Pancreas (tissue), 10 donors: Measurements from ENCODE around the gene ARHGEF38. TPM values are rescaled to one million over a fixed set of nuclear protein-coding genes. Genes with fewer than 3 reads are reported as not detected.

Experiments used
- ATAC-seq, 4 donors: fragments of 200-7000 bp; cut with Tn5 transposase; one replicate each; pipeline versions ENCODE4 v1.8.0 to v1.9.1; 2020; ENCODE audit warnings: mild to moderate bottlenecking in 4 of 4, moderate library complexity in 4 of 4
- DNase-seq, 6 donors: peaks; one replicate each; pipeline ENCODE4 v3.0.0-alpha.2; 2020
- FAIRE-seq: peaks from 2 replicates; lab custom pipeline; 2012; peaks lifted over from hg19 to GRCh38; lab: Jason Lieb, UNC
- H3K27ac ChIP-seq, 4 donors: fragments of 200-600 bp; sonication (generic); 1 replicate in 3 of 4; 2 replicates in 1 of 4; pipeline versions ENCODE4 v1.5.0 to v1.8.0; 2020
- H3K27me3 ChIP-seq, 4 donors: fragments of 200-600 bp; one replicate each; pipeline ENCODE4 v1.8.0; 2021
- H3K36me3 ChIP-seq, 3 donors: fragments of 200-600 bp; sonication (generic) in 1 of 3; one replicate each; pipeline versions ENCODE4 v1.5.0 to v1.8.0; 2020 to 2021
- H3K4me1 ChIP-seq, 3 donors: fragments of 200-600 bp; one replicate each; pipeline ENCODE4 v1.8.0; 2021
- H3K4me3 ChIP-seq, 4 donors: fragments of 200-600 bp; sonication (generic) in 2 of 4; one replicate each; pipeline versions ENCODE4 v1.5.0 to v1.8.0; 2020 to 2021
- H3K9me3 ChIP-seq, 4 donors: fragments of 200-600 bp; one replicate each; pipeline ENCODE4 v1.8.0; 2021
- CTCF ChIP-seq, 4 donors: fragments of 200-600 bp; sonication (generic) in 3 of 4; IDR thresholded peaks; one replicate each; pipeline versions ENCODE4 v1.5.0 to v1.8.0; 2021; ENCODE audit warnings: antibody characterized with exemption in 4 of 4
- WGBS, 2 donors: extraction: QIAGEN DNeasy Blood & Tissue Kit; methylation state at CpG; one replicate each; pipeline ENCODE4 v1.1.7; 2013; 5-methylcytosine and 5-hydroxymethylcytosine counted together
- intact Hi-C, 3 donors: fragments of 100-400 bp; cut with DNase I; formaldehyde crosslinking; loops; one replicate each; pipeline versions ENCODE4 v1.11.1 to v1.14.2; 2022
- polyA plus RNA-seq, 2 donors: library from polyadenylated mRNA; stranded (reverse); fragments of 200-250 nt; gene quantifications; one replicate each; pipeline ENCODE4 v1.2.3, GENCODE V29; 2013
- total RNA-seq, 6 donors: library from RNA; stranded (reverse); fragmentation: NEBNext Ultra II Directional in 4 of 6; extraction: Animal tissue kit (Norgen Biotek cat#: 25700) in 4 of 6; gene quantifications; one replicate each; pipeline versions ENCODE4 v1.2.1 to v1.2.4, GENCODE V29; 2021 to 2023
- donor health status: healthy with polysubstance abuse.
- donor health status: DM: no; HTN: no; CAD: no; lungs with moderate emphysema.
- donor health status: DM: no; HTN: no; CAD: no.
- donor health status: control.
- donor health status: control.
- donor health status: Bipolar disorder and iron deficiency.
- donor health status: DM: yes; HTN: yes; CAD: no.
- donor health status: DM: no; HTN: no; CAD: no.
- donor health status: DM: no; HTN: no; CAD: no.
- donor health status: DM: yes; HTN: yes; CAD: no.

Gene ARHGEF38
- total and polyA plus RNA-seq, 8 donors, result 5.0 to 19.2 (median 8.2) TPM

DNA sequence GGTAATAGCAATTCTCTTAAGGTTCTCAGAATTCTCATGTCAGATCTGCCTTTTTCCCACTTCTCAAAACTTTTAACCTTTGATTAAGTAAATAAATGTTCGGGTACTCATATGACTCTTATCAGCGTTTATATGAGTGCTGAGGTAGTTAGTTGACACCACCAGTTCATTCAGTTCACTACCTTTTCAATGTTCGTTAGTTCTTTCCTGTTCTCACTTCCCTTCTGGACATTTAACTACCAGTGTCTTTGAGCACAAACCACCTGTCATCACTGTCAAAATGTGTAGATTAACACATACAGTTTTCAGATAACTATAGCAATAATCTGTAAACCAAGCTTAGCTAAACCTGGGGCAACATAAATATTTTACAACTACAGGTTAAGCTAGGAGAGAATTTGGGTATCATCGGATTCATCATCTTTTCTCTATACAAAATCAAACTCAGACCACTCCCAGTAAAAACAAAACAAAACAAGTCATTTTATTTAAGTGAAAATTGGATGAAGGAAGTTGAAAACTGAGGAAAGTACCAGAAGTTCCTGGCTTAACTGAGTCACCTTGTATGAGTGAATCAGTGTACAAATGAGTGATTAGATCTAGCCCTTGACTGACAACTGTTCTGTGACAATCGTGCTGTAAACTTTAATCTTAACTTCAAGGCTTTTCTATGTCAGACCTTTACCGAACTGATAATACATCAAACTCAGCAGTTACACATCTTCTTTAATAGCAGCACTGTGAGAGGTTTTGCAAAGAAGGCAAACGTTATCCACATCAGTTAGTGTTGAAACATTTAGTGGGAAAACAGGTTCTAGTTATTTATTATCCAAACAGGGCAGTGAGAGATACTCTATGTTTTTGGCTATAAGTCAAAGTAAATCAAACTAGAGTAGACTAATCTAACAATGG, 41.9 kb downstream of the ARHGEF38 start:
- FAIRE-seq (no peak), ATAC-seq (peak; percentile 92 to 97 (median 94))

DNA sequence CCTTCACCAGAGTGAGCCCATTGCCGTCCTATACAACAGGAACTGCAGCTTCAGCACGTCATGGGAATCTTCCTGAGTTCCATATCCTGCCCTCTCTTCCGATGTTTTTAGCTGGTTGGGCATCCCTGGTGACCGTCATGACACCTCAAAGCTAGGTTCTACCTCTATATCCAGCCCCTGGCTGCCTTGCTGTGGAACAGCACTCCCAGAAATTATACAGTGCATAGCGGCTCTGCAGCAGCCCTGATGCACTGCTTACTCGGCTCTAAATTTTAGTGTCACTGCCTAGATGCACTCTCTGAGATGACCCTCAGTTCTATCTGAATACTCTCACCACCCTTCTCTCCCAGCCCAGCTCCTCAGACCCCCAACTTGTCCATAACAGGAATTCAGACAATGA, 44.3 kb downstream of the ARHGEF38 start:
- H3K4me1 ChIP-seq, result peaks cover 22 to 49% (median 24%) of the 10 kb centered on the region in 3 donors
- no peak overlapping the region for H3K27ac ChIP-seq
- DNase-seq (no peak), ATAC-seq (no peak), FAIRE-seq (no peak)
- WGBS, 2 donors, result 90% methylated on average over 6 of the region's 6 CpGs
- no peaks in the 10 kb centered on the region for H3K36me3 ChIP-seq
- no peaks in the 10 kb centered on the region for H3K9me3 ChIP-seq
- TF ChIP-seq CTCF (IDR thresholded peaks at IDR 0.05), result no peak
- intact Hi-C loops, result no loop called here
- H3K27me3 ChIP-seq, result no peaks in the 10 kb centered on the region
- no peak overlapping the region for H3K4me3 ChIP-seq

More for the DNA sequence above, 41.9 kb downstream of the ARHGEF38 start:
- H3K27ac ChIP-seq, result peak overlapping the region in 3 of 4 donors; percentile 9 to 86 (median 83)
- H3K9me3 ChIP-seq, result no peaks in the 10 kb centered on the region
- no peak for DNase-seq
- H3K4me1 ChIP-seq, result peaks cover 22 to 45% (median 24%) of the 10 kb centered on the region in 3 donors
- intact Hi-C loops, result no loop called here
- H3K36me3 ChIP-seq, result no peaks in the 10 kb centered on the region
- no peaks in the 10 kb centered on the region for H3K27me3 ChIP-seq
- 13 to 15% methylated on average over 7 of the region's 7 CpGs for WGBS, 2 donors
- H3K4me3 ChIP-seq, result peak overlapping the region in 1 of 4 donors; percentile 7
- no peak for TF ChIP-seq CTCF (IDR thresholded peaks at IDR 0.05)

- Histone ChIP-seq H3K9me3 (no peaks in the 10 kb centered on the region), H3K27me3 (no peaks in the 10 kb centered on the region), H3K4me1 (peaks cover 22 to 45% (median 23%) of the 10 kb centered on the region in 3 donors), H3K27ac (no peak overlapping the region), H3K36me3 (no peaks in the 10 kb centered on the region), H3K4me3 (no peak overlapping the region)
- WGBS, 2 donors, result 80 to 82% methylated on average over 4 of the region's 4 CpGs
- DNase-seq, result no peak
- FAIRE-seq, result no peak
- no peak for TF ChIP-seq CTCF (IDR thresholded peaks at IDR 0.05)
- intact Hi-C loops, result no loop called here
- ATAC-seq, result no peak
Observed at GRCh38 chr4:105598052-105598451, 45.6 kb downstream of the ARHGEF38 start.

GRCh38 chr4:105598787-105599186, 46.4 kb downstream of the ARHGEF38 start:
- Histone ChIP-seq H3K4me1 (peaks cover 16 to 37% (median 16%) of the 10 kb centered on the region in 3 donors), H3K4me3 (no peak overlapping the region), H3K27ac (peak overlapping the region in 2 of 4 donors; percentile 6 to 28), H3K36me3 (no peaks in the 10 kb centered on the region), H3K9me3 (no peaks in the 10 kb centered on the region), H3K27me3 (no peaks in the 10 kb centered on the region)
- intact Hi-C loops, result no loop called here
- peak in 1 of 4 donors; percentile 13 for ATAC-seq
- TF ChIP-seq CTCF (IDR thresholded peaks at IDR 0.05), result no peak
- no peak for DNase-seq
- 12 to 17% methylated on average over 1 of the region's 1 CpG for WGBS, 2 donors
- no peak for FAIRE-seq

DNA sequence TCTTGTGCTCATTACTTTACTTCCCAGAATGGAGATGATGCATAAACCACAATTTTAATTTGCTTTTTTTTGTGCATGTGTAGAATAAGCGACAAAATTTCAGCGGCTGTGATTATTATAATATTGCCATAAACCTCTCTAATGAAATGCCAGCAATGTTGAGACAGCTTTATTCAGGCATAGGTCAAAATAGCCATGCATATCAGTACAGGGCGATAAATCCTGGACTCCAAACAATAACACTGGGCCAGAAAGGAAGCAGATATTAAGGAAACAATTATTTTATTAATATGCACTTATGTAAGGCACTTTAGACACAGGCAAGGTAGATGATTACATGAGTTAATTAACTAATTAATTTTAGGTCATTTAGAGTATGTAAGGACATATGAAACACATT, 47.1 kb downstream of the ARHGEF38 start:
- DNase-seq, result no peak
- Histone ChIP-seq H3K27me3 (no peaks in the 10 kb centered on the region), H3K36me3 (no peaks in the 10 kb centered on the region), H3K4me3 (no peak overlapping the region), H3K27ac (peak overlapping the region in 1 of 4 donors; percentile 6), H3K4me1 (peaks cover 9 to 31% (median 11%) of the 10 kb centered on the region in 3 donors), H3K9me3 (no peaks in the 10 kb centered on the region)
- WGBS, 2 donors, result 61 to 63% methylated on average over 3 of the region's 3 CpGs
- no peak for FAIRE-seq
- TF ChIP-seq CTCF (IDR thresholded peaks at IDR 0.05), result no peak
- intact Hi-C loops, result no loop called here
- no peak for ATAC-seq
